DND-41 (cell line): ENCODE measurements around the gene GABPB2.

Source experiments
- ATAC-seq: fragments of 200-7000 bp; cut with Tn5 transposase; 3 replicates; pipeline ENCODE4 v1.9.1; 2021; ENCODE audit warnings: low read depth; ENCODE audit not compliant: insufficient read depth
- DNase-seq: peaks from one replicate; pipeline ENCODE4 v3.0.0-alpha.2; 2020
- H2AFZ ChIP-seq: 2 replicates; pipeline ENCODE4 v1.6.0; 2012; ENCODE audit warnings: low read depth, low read length
- H3K27ac ChIP-seq: 2 replicates; pipeline ENCODE4 v1.5.1; 2012; ENCODE audit warnings: low read length, inconsistent platforms
- H3K27me3 ChIP-seq: fragments of 200-600 bp; sonication (generic); 2 replicates; pipeline ENCODE4 v1.6.0; 2012; ENCODE audit warnings: low read length, mild to moderate bottlenecking, inconsistent platforms; ENCODE audit not compliant: insufficient read depth, poor library complexity
- H3K36me3 ChIP-seq: 2 replicates; pipeline ENCODE4 v1.5.1; 2012; ENCODE audit warnings: low read length, inconsistent platforms; ENCODE audit not compliant: insufficient read depth
- H3K4me1 ChIP-seq: 2 replicates; pipeline ENCODE4 v1.5.1; 2012; ENCODE audit warnings: mild to moderate bottlenecking, low read length; ENCODE audit not compliant: insufficient read depth
- H3K4me2 ChIP-seq: 2 replicates; pipeline ENCODE4 v1.6.0; 2012; ENCODE audit warnings: mild to moderate bottlenecking, moderate library complexity, low read length, inconsistent platforms; ENCODE audit not compliant: insufficient read depth
- H3K4me3 ChIP-seq, 2 experiments: fragments of 200-600 bp in 1 of 2; shearing (Covaris generic) in 1 of 2; 2 replicates each; pipeline ENCODE4 v1.5.1; 2012 to 2016; ENCODE audit warnings: inconsistent platforms in 2 of 2, low read length in 2 of 2, mild to moderate bottlenecking in 2 of 2, low read depth in 1 of 2, moderate library complexity in 1 of 2
- H3K79me2 ChIP-seq: 2 replicates; pipeline ENCODE4 v1.6.0; 2012; ENCODE audit warnings: low read length, inconsistent platforms; ENCODE audit not compliant: insufficient read depth
- H3K9ac ChIP-seq: 2 replicates; pipeline ENCODE4 v1.6.0; 2012; ENCODE audit warnings: low read depth, mild to moderate bottlenecking, inconsistent platforms, low read length, moderate library complexity
- H3K9me3 ChIP-seq: 2 replicates; pipeline ENCODE4 v1.5.1; 2012; ENCODE audit warnings: low read length, moderate library complexity, mild to moderate bottlenecking, inconsistent platforms; ENCODE audit not compliant: insufficient read depth, severe bottlenecking
- H4K20me1 ChIP-seq: 2 replicates; pipeline ENCODE4 v1.6.0; 2012; ENCODE audit warnings: low read length; ENCODE audit not compliant: insufficient read depth
- CTCF ChIP-seq: IDR thresholded peaks from 2 replicates; pipeline ENCODE4 v1.5.1; 2012; ENCODE audit warnings: borderline replicate concordance, low read length, moderate library complexity, mild to moderate bottlenecking; ENCODE audit not compliant: poor library complexity, severe bottlenecking; ENCODE audit errors: extremely low read depth
- EZH2 ChIP-seq: IDR thresholded peaks from 3 replicates; pipeline ENCODE4 v1.6.1; 2012; ENCODE audit warnings: borderline replicate concordance, low read depth, mild to moderate bottlenecking, moderate library complexity, low read length, inconsistent platforms; ENCODE audit not compliant: severe bottlenecking

The GABPB2 gene

GRCh38 chr1:151157067-151157531 lies 86.5 kb downstream of the GABPB2 start:
- peak overlapping the region; percentile 89 for H3K27ac ChIP-seq
- peak overlapping the region; percentile 71 for H3K4me2 ChIP-seq
- H2AFZ ChIP-seq = peak overlapping the region; percentile 73

GRCh38 chr1:151158326-151158725 lies 87.8 kb downstream of the GABPB2 start:
- Histone ChIP-seq H3K27ac (peak overlapping the region; percentile 51), H3K4me3 (no peak overlapping the region)
- TF ChIP-seq EZH2 (no peak), CTCF (no peak)

More at GRCh38 chr1:151157067-151157531, 86.5 kb downstream of the GABPB2 start:
- Histone ChIP-seq H3K4me1 (peaks cover 31% of the 10 kb centered on the region), H3K27me3 (no peaks in the 10 kb centered on the region), H3K9ac (peak overlapping the region; percentile 55), H3K9me3 (no peaks in the 10 kb centered on the region), H3K36me3 (peaks cover 35% of the 10 kb centered on the region), H4K20me1 (no peaks in the 10 kb centered on the region), H3K79me2 (peaks cover 4% of the 10 kb centered on the region), H3K4me3 (peak overlapping the region; percentile 18 to 54; a peak in 3 of 4 replicates)
- ATAC-seq (peak; percentile 95), DNase-seq (peak; percentile 90)
- TF ChIP-seq EZH2 (no peak), CTCF (peak; percentile 28)

GRCh38 chr1:151158751-151159251 lies 88.2 kb downstream of the GABPB2 start:
- peaks cover 35% of the 10 kb centered on the region for H3K4me1 ChIP-seq
- no peak overlapping the region for H3K9ac ChIP-seq
- H3K9me3 ChIP-seq = no peaks in the 10 kb centered on the region
- H3K4me2 ChIP-seq = no peak overlapping the region
- H3K27ac ChIP-seq = peak overlapping the region; percentile 51; the same call in 1 of the 2 replicates
- DNase-seq (no peak), ATAC-seq (no peak)
- H3K4me3 ChIP-seq = no peak overlapping the region
- H3K79me2 ChIP-seq = peaks cover 9% of the 10 kb centered on the region
- H2AFZ ChIP-seq = no peak overlapping the region
- H3K27me3 ChIP-seq = no peaks in the 10 kb centered on the region
- TF ChIP-seq CTCF (no peak), EZH2 (no peak)
- no peaks in the 10 kb centered on the region for H4K20me1 ChIP-seq
- peaks cover 35% of the 10 kb centered on the region for H3K36me3 ChIP-seq

More at GRCh38 chr1:151158326-151158725, 87.8 kb downstream of the GABPB2 start:
- Histone ChIP-seq H3K4me1 (peaks cover 31% of the 10 kb centered on the region), H3K9ac (no peak overlapping the region), H2AFZ (no peak overlapping the region), H3K79me2 (peaks cover 6% of the 10 kb centered on the region), H3K4me2 (no peak overlapping the region), H3K27me3 (no peaks in the 10 kb centered on the region), H3K36me3 (peaks cover 35% of the 10 kb centered on the region), H4K20me1 (no peaks in the 10 kb centered on the region), H3K9me3 (no peaks in the 10 kb centered on the region)
- DNase-seq (no peak), ATAC-seq (no peak)
